GM12878 (cell line): ENCODE measurements around the gene CHST15. TPM values are rescaled to one million over a fixed set of nuclear protein-coding genes. Genes with fewer than 3 reads are reported as not detected.

ENCODE experiments used
- ATAC-seq: fragments of 200-7000 bp; cut with Tn5 transposase; 3 replicates; pipeline ENCODE4 v1.9.1; 2020; ENCODE audit warnings: mild to moderate bottlenecking, moderate library complexity
- BruUV-seq: library from RNA; stranded (reverse); fragments of 400-500 nt; replicated peaks from 2 replicates; lab custom pipeline; 2021; lab: Mats Ljungman, UMichigan
- CTCF ChIA-PET: fragments of 300-600 bp; sonication (Branson Sonifier 250); formaldehyde crosslinking; extraction: SDS; loops from one replicate; lab custom pipeline; 2021; ENCODE audit warnings: inconsistent platforms; lab: Yijun Ruan, JAX
- POLR2A ChIA-PET: fragments of 350-600 bp; formaldehyde crosslinking; extraction: SDS; loops from one replicate; lab custom pipeline; 2021; ENCODE audit warnings: inconsistent platforms; lab: Charles Lee
- RAD21 ChIA-PET: fragments of 300-600 bp; sonication (Branson Sonifier 250); formaldehyde crosslinking; loops from one replicate; lab custom pipeline; 2023; ENCODE audit warnings: antibody characterized with exemption; ENCODE audit not compliant: unreplicated experiment; lab: Charles Lee
- SMC1A ChIA-PET: fragments of 300-600 bp; sonication (Branson Sonifier 250); formaldehyde crosslinking; loops from one replicate; lab custom pipeline; 2023; ENCODE audit not compliant: unreplicated experiment, uncharacterized antibody; lab: Charles Lee
- DNase-seq: peaks from one replicate; pipeline ENCODE4 v3.0.0-alpha.2; 2011; ENCODE audit warnings: low read depth, low spot score
- FAIRE-seq: peaks from 3 replicates; lab custom pipeline; 2011; peaks lifted over from hg19 to GRCh38; lab: Jason Lieb, UNC
- H2AFZ ChIP-seq: 2 replicates; pipeline ENCODE4 v1.6.0; 2011; ENCODE audit warnings: low read depth, low read length, control low read depth; ENCODE audit not compliant: control insufficient read depth
- H3K27ac ChIP-seq: 2 replicates; pipeline ENCODE4 v1.5.1; 2011; ENCODE audit warnings: control low read depth; ENCODE audit not compliant: control insufficient read depth, insufficient read depth
- H3K27me3 ChIP-seq, 2 experiments: replicated peaks in 1 of 2; 2 replicates each; pipeline versions ENCODE4 v1.6.0 to v1.6.1; 2011; ENCODE audit warnings: low read length in 1 of 2; ENCODE audit not compliant: control insufficient read depth in 2 of 2, insufficient read depth in 2 of 2
- H3K36me3 ChIP-seq, 2 experiments: 2 replicates each; pipeline ENCODE4 v1.5.1; 2011; ENCODE audit warnings: low read length in 1 of 2; ENCODE audit not compliant: control insufficient read depth in 2 of 2, insufficient read depth in 2 of 2
- H3K4me1 ChIP-seq: 2 replicates; pipeline ENCODE4 v1.6.1; 2011; ENCODE audit warnings: mild to moderate bottlenecking, low read length, moderate library complexity, mixed read lengths; ENCODE audit not compliant: control insufficient read depth, insufficient read depth
- H3K4me2 ChIP-seq: 2 replicates; pipeline ENCODE4 v1.6.0; 2011; ENCODE audit warnings: control low read depth; ENCODE audit not compliant: control insufficient read depth, insufficient read depth
- H3K4me3 ChIP-seq: fragments of 200-600 bp; sonication (generic); 2 replicates; pipeline ENCODE4 v1.5.1; 2016
- H3K79me2 ChIP-seq: 2 replicates; pipeline ENCODE4 v1.6.0; 2011; ENCODE audit warnings: low read length; ENCODE audit not compliant: control insufficient read depth, insufficient read depth
- H3K9ac ChIP-seq: 2 replicates; pipeline ENCODE4 v1.8.0; 2011; ENCODE audit warnings: low read length, control low read depth, mixed read lengths; ENCODE audit not compliant: control insufficient read depth, insufficient read depth
- H3K9me3 ChIP-seq: replicated peaks from 3 replicates; pipeline ENCODE4 v1.5.1; 2011; ENCODE audit warnings: mild to moderate bottlenecking, low read length; ENCODE audit not compliant: control insufficient read depth, insufficient read depth
- H4K20me1 ChIP-seq: 2 replicates; pipeline ENCODE4 v1.6.0; 2011; ENCODE audit not compliant: control insufficient read depth, insufficient read depth
- CHD4 ChIP-seq: fragments of 200-600 bp; sonication (generic); IDR thresholded peaks from 2 replicates; pipeline ENCODE4 v1.6.1; 2016; ENCODE audit warnings: mild to moderate bottlenecking
- ETV6 ChIP-seq, 2 experiments: fragments of 450-650 bp in 1 of 2; IDR thresholded peaks in 1 of 2; conservative IDR thresholded peaks in 1 of 2; 2 replicates each; pipeline ENCODE4 v1.6.1; 2014; ENCODE audit warnings: antibody characterized with exemption in 1 of 2, borderline replicate concordance in 1 of 2, low read depth in 1 of 2, mild to moderate bottlenecking in 1 of 2, moderate library complexity in 1 of 2
- GABPA ChIP-seq: IDR thresholded peaks from 2 replicates; pipeline ENCODE4 v1.6.1; 2014; ENCODE audit warnings: antibody characterized with exemption, low read depth, mild to moderate bottlenecking, inconsistent platforms
- KAT2A ChIP-seq: conservative IDR thresholded peaks from 2 replicates; pipeline ENCODE4 v1.6.1; 2011; ENCODE audit warnings: low read depth, low read length; ENCODE audit not compliant: control insufficient read depth
- PAX5 ChIP-seq: IDR thresholded peaks from 2 replicates; pipeline ENCODE4 v1.6.1; 2011; ENCODE audit warnings: low read depth, low read length, borderline replicate concordance
- RUNX3 ChIP-seq: IDR thresholded peaks from 2 replicates; pipeline ENCODE4 v1.6.1; 2012; ENCODE audit warnings: low read length, inconsistent platforms
- SUZ12 ChIP-seq: fragments of 200-600 bp; sonication (generic); IDR thresholded peaks from one replicate; pipeline ENCODE4 v1.6.1; 2018; ENCODE audit warnings: antibody characterized with exemption, mild to moderate bottlenecking; ENCODE audit not compliant: unreplicated experiment
- ZNF24 ChIP-seq: fragments of 450-650 bp; IDR thresholded peaks from 2 replicates; pipeline ENCODE4 v1.6.1; 2017; ENCODE audit warnings: antibody characterized with exemption, mild to moderate bottlenecking
- ZNF274 ChIP-seq: IDR thresholded peaks from one replicate; pipeline ENCODE4 v1.8.0; 2011; ENCODE audit not compliant: insufficient read length, insufficient read depth
- WGBS: methylation state at CpG from one replicate; pipeline ENCODE4 v1.1.6; 2016; ENCODE audit warnings: low lambda C conversion rate; ENCODE audit not compliant: insufficient replicate concordance, insufficient coverage; ENCODE audit errors: missing lambda C conversion rate; 5-methylcytosine and 5-hydroxymethylcytosine counted together
- in situ Hi-C: fragments of 300-500 bp; cut with MboI; formaldehyde crosslinking; loops from 9 replicates; pipeline ENCODE4 v1.14.3; 2018; ENCODE audit warnings: mixed read lengths
- intact Hi-C: fragments of 100-400 bp; cut with micrococcal nuclease; formaldehyde crosslinking; loops from one replicate; pipeline ENCODE4 v1.14.2; 2022; ENCODE audit not compliant: unreplicated experiment
- polyA plus RNA-seq, 11 experiments: library from polyadenylated mRNA; depleted of rRNA in 4 of 11; unstranded in 6 of 11; stranded (reverse) in 5 of 11; fragments of >200 nt; fragmentation: Nextera tagmentation in 4 of 11; fragmentation: Illumina TruSeq in 1 of 11; extraction: Ambion mirVana in 4 of 11; extraction: Trizol in 1 of 11; gene quantifications; 1 replicate in 1 of 11; 2 replicates in 10 of 11; pipeline versions ENCODE4 v1.2.1 to v1.2.3, GENCODE V29; 2011 to 2016; ENCODE audit warnings: inconsistent platforms in 2 of 11, missing spikeins in 2 of 11, low read depth in 1 of 11
- total RNA-seq, 4 experiments: library from RNA; depleted of rRNA in 3 of 4; stranded (reverse); fragments of >200 nt in 3 of 4; fragmentation: Illumina TruSeq in 1 of 4; extraction: Trizol in 1 of 4; gene quantifications; 2 replicates each; pipeline versions ENCODE4 v1.2.1 to v1.2.3, GENCODE V29; 2013 to 2021
- TF ChIP-seq, protein P1 (sequence below): fragments of 150-350 bp; IDR thresholded peaks from 2 replicates; pipeline ENCODE4 v1.6.1; 2016; ENCODE audit warnings: low read depth, low read length
- TF ChIP-seq, protein P2 (sequence below): IDR thresholded peaks from 2 replicates; pipeline ENCODE4 v1.6.1; 2011; ENCODE audit warnings: low read depth, mild to moderate bottlenecking, low read length, moderate library complexity, borderline replicate concordance; ENCODE audit errors: extremely low read depth
- TF ChIP-seq, protein P3 (sequence below): fragments of 450-650 bp; IDR thresholded peaks from 2 replicates; pipeline ENCODE4 v1.6.1; 2017; ENCODE audit warnings: antibody characterized with exemption, mild to moderate bottlenecking, moderate library complexity
- TF ChIP-seq, protein P4 (sequence below): IDR thresholded peaks from 2 replicates; pipeline ENCODE4 v1.6.1; 2012; ENCODE audit warnings: improper control_type of control experiment, low read depth, low read length; ENCODE audit not compliant: insufficient replicate concordance

CHST15 gene
- total and polyA plus RNA-seq, 10 of the 15 experiments (the other 5 are each of a cell fraction or from before 2014, with no cell fraction given) = 0.02 to 0.53 (median 0.05) TPM; not detected in 1

DNA sequence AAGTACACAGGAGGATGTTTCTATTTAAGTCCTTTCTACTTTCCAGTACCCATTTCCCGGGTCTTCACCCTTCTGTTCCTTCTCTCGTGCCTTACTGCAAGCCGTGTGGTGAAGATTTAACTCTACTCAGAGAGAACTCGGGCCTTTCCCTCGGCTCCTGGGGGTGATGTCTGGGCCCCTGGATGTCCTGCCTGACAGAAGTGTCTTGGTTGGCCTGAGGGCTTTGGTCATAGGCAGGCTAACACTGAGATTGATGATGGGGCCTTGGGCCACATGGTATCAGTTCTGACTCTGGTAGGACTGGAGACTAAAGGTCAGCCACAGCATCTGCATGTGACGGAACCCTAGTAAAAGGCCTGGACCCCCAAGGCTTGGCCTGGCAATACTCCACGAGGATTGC, 80.4 kb downstream of the CHST15 start:
- Histone ChIP-seq H3K36me3 (no peaks in the 10 kb centered on the region), H3K79me2 (no peaks in the 10 kb centered on the region), H2AFZ (no peak overlapping the region), H3K27ac (no peak overlapping the region), H3K9ac (no peak overlapping the region), H3K4me2 (no peak overlapping the region), H3K27me3 (no peaks in the 10 kb centered on the region; a peak in 1 of 4 replicates), H4K20me1 (no peaks in the 10 kb centered on the region), H3K4me1 (no peaks in the 10 kb centered on the region), H3K4me3 (no peak overlapping the region), H3K9me3 (peaks cover 16% of the 10 kb centered on the region; the same call in 2 of the 3 replicates)
- FAIRE-seq = no peak
- in situ Hi-C loops = no loop called here
- WGBS = 26% methylated on average over 7 of the region's 7 CpGs
- ChIA-PET SMC1A (no interaction called here), CTCF (no interaction called here), POLR2A (no interaction called here), RAD21 (no interaction called here)
- intact Hi-C loops = no loop called here
- DNase-seq = no peak
- ATAC-seq = no peak
- no TSS peak for BruUV-seq
- TF ChIP-seq, protein P1, sequence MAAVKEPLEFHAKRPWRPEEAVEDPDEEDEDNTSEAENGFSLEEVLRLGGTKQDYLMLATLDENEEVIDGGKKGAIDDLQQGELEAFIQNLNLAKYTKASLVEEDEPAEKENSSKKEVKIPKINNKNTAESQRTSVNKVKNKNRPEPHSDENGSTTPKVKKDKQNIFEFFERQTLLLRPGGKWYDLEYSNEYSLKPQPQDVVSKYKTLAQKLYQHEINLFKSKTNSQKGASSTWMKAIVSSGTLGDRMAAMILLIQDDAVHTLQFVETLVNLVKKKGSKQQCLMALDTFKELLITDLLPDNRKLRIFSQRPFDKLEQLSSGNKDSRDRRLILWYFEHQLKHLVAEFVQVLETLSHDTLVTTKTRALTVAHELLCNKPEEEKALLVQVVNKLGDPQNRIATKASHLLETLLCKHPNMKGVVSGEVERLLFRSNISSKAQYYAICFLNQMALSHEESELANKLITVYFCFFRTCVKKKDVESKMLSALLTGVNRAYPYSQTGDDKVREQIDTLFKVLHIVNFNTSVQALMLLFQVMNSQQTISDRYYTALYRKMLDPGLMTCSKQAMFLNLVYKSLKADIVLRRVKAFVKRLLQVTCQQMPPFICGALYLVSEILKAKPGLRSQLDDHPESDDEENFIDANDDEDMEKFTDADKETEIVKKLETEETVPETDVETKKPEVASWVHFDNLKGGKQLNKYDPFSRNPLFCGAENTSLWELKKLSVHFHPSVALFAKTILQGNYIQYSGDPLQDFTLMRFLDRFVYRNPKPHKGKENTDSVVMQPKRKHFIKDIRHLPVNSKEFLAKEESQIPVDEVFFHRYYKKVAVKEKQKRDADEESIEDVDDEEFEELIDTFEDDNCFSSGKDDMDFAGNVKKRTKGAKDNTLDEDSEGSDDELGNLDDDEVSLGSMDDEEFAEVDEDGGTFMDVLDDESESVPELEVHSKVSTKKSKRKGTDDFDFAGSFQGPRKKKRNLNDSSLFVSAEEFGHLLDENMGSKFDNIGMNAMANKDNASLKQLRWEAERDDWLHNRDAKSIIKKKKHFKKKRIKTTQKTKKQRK = no peak
- TF ChIP-seq KAT2A (no peak), SUZ12 (no peak), ZNF24 (no peak), ETV6 (conservative IDR thresholded peaks at IDR 0.05 in 1 of 2, IDR thresholded peaks at IDR 0.05 in 1 of 2; ENCODE audit: borderline replicate concordance in 1 of 2, low read depth in 1 of 2) (no peak), GABPA (no peak), ZNF274 (no peak), RUNX3 (no peak), CHD4 (no peak), PAX5 (no peak)
- TF ChIP-seq, protein P2, sequence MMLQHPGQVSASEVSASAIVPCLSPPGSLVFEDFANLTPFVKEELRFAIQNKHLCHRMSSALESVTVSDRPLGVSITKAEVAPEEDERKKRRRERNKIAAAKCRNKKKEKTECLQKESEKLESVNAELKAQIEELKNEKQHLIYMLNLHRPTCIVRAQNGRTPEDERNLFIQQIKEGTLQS = no peak
- TF ChIP-seq, protein P3, sequence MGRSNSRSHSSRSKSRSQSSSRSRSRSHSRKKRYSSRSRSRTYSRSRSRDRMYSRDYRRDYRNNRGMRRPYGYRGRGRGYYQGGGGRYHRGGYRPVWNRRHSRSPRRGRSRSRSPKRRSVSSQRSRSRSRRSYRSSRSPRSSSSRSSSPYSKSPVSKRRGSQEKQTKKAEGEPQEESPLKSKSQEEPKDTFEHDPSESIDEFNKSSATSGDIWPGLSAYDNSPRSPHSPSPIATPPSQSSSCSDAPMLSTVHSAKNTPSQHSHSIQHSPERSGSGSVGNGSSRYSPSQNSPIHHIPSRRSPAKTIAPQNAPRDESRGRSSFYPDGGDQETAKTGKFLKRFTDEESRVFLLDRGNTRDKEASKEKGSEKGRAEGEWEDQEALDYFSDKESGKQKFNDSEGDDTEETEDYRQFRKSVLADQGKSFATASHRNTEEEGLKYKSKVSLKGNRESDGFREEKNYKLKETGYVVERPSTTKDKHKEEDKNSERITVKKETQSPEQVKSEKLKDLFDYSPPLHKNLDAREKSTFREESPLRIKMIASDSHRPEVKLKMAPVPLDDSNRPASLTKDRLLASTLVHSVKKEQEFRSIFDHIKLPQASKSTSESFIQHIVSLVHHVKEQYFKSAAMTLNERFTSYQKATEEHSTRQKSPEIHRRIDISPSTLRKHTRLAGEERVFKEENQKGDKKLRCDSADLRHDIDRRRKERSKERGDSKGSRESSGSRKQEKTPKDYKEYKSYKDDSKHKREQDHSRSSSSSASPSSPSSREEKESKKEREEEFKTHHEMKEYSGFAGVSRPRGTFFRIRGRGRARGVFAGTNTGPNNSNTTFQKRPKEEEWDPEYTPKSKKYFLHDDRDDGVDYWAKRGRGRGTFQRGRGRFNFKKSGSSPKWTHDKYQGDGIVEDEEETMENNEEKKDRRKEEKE = no peak
- TF ChIP-seq, protein P4, sequence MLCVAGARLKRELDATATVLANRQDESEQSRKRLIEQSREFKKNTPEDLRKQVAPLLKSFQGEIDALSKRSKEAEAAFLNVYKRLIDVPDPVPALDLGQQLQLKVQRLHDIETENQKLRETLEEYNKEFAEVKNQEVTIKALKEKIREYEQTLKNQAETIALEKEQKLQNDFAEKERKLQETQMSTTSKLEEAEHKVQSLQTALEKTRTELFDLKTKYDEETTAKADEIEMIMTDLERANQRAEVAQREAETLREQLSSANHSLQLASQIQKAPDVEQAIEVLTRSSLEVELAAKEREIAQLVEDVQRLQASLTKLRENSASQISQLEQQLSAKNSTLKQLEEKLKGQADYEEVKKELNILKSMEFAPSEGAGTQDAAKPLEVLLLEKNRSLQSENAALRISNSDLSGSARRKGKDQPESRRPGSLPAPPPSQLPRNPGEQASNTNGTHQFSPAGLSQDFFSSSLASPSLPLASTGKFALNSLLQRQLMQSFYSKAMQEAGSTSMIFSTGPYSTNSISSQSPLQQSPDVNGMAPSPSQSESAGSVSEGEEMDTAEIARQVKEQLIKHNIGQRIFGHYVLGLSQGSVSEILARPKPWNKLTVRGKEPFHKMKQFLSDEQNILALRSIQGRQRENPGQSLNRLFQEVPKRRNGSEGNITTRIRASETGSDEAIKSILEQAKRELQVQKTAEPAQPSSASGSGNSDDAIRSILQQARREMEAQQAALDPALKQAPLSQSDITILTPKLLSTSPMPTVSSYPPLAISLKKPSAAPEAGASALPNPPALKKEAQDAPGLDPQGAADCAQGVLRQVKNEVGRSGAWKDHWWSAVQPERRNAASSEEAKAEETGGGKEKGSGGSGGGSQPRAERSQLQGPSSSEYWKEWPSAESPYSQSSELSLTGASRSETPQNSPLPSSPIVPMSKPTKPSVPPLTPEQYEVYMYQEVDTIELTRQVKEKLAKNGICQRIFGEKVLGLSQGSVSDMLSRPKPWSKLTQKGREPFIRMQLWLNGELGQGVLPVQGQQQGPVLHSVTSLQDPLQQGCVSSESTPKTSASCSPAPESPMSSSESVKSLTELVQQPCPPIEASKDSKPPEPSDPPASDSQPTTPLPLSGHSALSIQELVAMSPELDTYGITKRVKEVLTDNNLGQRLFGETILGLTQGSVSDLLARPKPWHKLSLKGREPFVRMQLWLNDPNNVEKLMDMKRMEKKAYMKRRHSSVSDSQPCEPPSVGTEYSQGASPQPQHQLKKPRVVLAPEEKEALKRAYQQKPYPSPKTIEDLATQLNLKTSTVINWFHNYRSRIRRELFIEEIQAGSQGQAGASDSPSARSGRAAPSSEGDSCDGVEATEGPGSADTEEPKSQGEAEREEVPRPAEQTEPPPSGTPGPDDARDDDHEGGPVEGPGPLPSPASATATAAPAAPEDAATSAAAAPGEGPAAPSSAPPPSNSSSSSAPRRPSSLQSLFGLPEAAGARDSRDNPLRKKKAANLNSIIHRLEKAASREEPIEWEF = no peak
